HG02763 (cell line): ENCODE measurements around the gene PMCH.
"Not testable (repeated sequence)": the region's sequence is repeated elsewhere in the genome, so short reads cannot be mapped to it uniquely, and the experiment has no call there.

ENCODE experiments used
- ATAC-seq: cut with Tn5 transposase; IDR thresholded peaks from one replicate; pipeline ENCODE4 v1.9.1; 2021; ENCODE audit warnings: mild to moderate bottlenecking, moderate library complexity; ENCODE audit not compliant: unreplicated experiment

PMCH gene, protein sequence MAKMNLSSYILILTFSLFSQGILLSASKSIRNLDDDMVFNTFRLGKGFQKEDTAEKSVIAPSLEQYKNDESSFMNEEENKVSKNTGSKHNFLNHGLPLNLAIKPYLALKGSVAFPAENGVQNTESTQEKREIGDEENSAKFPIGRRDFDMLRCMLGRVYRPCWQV

GRCh38 chr12:102197789-102198188 lies at the start of gene PMCH:
TSS of gene PMCH (minus strand) at chr12:102197833. CDS start at chr12:102197770, 63 bp downstream.
- ATAC-seq: no peak

DNA sequence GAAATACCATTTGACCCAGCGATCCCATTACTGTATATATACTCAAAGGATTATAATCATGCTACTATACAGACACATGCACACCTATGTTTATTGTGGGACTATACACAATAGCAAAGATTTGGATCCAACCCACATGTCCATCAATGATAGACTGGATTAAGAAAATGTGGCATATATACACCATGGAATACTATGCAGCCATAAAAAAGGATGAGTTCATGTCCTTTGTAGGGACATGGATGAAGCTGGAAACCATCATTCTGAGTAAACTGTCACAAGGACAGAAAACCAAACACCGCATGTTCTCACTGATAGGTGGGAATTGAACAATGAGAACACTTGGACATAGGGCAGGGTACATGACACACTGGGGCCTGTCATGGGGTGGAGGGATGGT lies 43.2 kb upstream of the PMCH start:
- ATAC-seq: not testable (repeated sequence)

DNA sequence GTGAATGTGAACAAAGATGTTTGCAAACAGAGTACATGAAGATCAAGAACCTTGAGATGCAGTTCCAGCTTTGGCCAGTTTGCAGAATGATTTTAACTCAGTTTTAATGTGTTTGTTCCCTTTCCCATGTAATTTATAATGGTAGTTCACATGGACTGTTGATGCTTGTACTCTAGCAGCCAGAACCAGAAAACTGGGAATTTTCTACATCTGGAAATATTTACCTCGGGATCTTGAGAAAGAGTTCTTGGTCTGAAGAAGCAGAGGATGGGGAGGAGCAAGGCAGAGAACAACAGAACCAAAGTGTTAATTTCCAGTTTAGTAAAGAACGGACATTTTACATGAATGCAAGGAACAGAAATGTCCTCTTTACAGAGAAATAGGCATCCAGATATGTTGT lies 37.0 kb upstream of the PMCH start:
- no peak for ATAC-seq

DNA sequence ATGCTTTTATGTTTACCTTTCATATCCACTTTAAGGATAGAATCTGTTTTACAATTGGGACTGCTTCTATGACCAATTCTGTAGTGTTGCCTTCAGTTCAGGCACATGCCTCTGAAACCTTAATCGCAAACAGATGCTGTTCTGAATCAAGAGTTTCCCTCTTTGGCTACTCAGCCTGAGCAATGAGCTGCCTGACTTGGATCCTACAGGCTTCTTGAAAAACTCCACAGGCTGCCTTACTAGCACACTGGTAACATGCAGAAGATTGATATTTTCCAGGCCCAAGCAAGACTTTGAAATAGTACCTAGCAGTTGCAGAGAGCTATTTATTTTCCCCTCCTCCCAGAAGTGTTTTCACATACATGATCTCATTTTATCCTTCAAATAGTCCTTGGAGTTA lies 34.8 kb upstream of the PMCH start:
- ATAC-seq: no peak

DNA sequence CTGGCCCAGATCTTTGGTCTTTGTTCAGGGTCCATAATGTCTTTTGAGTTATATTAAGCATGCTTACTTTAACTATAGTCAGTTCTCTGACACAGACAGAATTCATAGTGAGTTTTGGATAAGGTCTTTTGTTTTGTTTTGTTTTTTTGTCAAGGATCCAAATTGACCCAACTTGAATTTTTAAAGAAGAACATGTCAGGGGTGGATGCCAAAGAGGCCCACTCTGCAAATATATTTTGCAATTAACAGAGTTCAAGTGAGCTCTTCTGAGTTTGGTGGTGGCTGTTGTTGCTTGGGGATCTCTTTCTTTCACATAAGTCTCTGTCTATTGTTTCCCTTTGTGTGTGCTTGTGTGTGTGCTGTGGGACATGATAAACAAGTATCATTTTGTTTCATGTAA lies 34.4 kb upstream of the PMCH start:
- ATAC-seq: no peak

GRCh38 chr12:102227954-102228353 lies 30.3 kb upstream of the PMCH start:
- no peak for ATAC-seq

- ATAC-seq: no peak
These were observed 23.1 kb upstream of the PMCH start for GRCh38 chr12:102220736-102221135.

DNA sequence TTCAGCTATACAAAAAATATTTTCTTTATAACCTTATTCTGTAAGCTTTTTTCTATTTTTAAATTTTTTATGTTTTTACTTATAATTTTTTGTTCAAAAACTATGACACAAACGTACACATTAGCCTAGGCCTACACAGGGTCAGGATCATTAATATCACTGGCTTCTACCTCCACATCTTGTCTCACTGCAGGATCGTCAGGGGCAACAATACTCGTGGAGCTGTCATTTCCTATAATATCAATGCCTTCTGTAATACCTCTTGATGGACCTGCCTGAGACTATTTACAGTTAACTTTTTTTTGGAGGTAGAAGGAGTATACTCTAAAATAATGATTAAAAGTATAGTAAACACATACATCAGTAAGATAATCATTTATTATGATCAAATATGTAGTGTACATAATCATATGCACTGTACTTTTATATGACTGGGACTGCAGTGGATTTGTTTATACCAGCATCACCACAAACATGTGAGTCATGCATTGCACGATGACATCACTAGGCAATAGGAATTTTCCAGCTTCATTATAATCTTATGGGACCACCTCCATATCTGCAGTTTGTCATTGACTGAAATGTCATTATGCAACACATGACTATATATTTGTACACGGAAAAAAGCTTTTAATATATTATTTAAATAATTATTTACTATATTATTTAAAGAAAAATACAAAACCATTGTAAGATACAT lies 18.5 kb upstream of the PMCH start:
- ATAC-seq: no peak

- no peak for ATAC-seq
These were observed 6.4 kb upstream of the PMCH start for GRCh38 chr12:102204025-102204424.

DNA sequence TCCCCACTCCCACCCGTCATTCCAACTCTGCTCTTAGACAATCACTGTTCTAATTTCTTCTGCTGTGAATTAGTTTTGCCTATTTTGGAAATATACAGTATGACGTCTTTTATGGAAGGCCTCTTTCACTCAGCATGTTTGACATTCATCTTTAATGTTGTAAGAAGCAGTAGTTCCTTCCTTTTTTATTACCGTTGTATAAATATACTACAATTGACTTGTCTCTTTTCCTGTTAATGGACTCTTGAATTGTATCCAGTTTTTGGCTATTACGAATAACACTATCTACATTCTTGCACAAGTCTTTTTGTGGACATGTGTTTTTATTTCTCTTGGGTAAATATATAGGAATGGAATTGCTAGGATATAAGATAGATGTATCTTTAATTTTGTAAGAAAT lies 4.9 kb upstream of the PMCH start:
- ATAC-seq: no peak

DNA sequence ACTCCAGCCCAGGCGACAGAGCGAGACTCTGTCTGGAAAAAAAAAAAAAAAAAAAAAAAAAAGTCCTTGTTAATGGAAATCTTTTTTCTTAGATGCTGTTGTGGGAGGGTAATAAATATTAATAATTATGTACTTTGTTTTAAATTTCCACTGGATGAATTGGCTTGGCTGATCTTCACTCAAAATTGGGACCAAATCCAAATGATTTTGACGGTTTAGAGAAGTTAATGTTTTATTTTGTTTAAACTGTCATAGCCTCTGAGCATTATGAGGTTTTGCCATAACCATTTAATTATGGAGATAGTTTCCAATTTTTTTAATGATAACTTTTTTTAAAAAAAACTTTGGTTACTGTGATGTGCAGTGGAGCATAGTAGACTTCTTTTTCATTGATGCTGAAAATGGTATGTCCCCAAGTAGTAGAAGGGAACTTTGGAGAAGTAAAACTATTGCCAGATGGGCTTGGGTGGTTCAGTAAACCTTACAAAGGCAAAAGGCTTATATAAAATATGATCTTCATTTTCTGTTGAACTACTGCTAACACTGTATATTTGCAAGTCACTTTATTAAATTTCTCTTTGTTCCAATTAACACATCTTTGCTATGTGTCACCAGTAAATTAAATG lies 3.9 kb upstream of the PMCH start:
- no peak for ATAC-seq

GRCh38 chr12:102195826-102196225 lies 1.8 kb downstream of the PMCH start:
- ATAC-seq: no peak

- no peak for ATAC-seq
These were observed 15.0 kb downstream of the PMCH start for GRCh38 chr12:102182635-102183034.

- ATAC-seq: no peak
These were observed 22.9 kb downstream of the PMCH start for GRCh38 chr12:102174761-102175160.

DNA sequence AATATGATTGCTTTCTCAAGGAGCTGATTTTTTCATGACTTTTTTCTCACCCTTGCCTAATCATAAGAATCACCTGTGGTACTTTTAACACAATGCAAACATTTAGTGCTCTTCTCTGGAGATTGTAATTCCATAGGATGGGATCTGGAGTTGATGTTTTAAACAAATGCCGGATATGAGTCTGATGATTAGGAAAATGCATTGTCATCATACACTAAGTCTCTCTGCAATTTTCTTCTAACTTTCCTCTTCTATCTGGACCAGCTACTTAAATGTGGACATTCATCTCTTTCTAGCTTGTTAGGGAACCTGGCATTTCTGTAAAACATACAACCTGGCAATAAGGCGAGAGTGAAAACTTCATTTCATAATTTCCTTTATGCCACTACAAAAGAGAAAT lies 23.5 kb downstream of the PMCH start:
- ATAC-seq: no peak

DNA sequence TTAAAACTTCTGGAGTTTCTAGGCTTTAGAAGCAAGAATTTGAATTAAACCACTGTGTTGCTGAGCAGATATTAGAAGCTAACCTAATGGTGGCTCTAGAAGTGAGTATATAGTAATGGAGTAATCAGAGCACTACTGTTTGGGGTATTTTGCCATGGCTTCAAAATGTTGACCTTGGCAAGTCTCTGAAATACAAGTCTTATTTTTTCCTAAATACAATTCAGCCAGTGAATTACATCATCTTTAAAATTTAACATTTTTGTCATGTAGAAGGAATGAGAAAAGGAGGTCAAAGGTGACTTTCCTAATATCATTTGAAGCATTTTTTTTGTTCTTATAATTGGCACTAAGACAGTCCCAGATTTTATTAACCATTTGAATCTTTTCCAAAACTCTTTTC lies 25.2 kb downstream of the PMCH start:
- ATAC-seq: no peak

DNA sequence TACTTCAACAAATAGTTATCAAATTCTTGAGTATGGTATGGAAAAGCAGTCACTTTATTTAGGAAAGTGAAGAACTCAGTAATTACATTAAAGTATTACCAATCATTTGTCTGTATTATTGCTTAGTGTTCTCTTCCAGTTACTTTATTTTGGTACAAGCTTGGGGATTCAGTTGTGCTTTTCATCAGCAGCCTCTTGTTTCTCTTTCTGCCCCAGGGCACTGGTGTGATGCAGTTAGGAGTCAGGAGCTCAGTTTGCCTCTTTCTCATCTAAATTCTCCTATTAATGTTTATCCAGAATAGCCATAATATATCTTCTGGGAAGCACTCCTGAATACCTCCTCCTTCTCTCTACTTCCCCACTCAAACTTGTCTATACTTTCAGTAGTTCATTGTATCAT lies 25.7 kb downstream of the PMCH start:
- ATAC-seq: no peak

GRCh38 chr12:102169922-102170621 lies 27.6 kb downstream of the PMCH start:
- ATAC-seq: peak; percentile 49

GRCh38 chr12:102167821-102168604 lies 29.6 kb downstream of the PMCH start:
- peak; percentile 43 for ATAC-seq

- no peak for ATAC-seq
These were observed 34.2 kb downstream of the PMCH start for GRCh38 chr12:102163383-102163782.

GRCh38 chr12:102155206-102155605 lies 42.4 kb downstream of the PMCH start:
- ATAC-seq: not testable (repeated sequence)
